Raji (cell line): ENCODE results near the gene EHMT1.

Source experiments
- POLR2A ChIP-seq: IDR thresholded peaks from 2 replicates; pipeline ENCODE4 v1.6.1; 2011; ENCODE audit warnings: low read depth, low read length, control low read depth; ENCODE audit not compliant: insufficient read depth

The EHMT1 gene

GRCh38 chr9:137807721-137808703, 189.2 kb downstream of the EHMT1 start:
- TF ChIP-seq POLR2A = no peak

- TF ChIP-seq POLR2A = no peak
Measured at GRCh38 chr9:137809040-137809576, 190.3 kb downstream of the EHMT1 start.

DNA sequence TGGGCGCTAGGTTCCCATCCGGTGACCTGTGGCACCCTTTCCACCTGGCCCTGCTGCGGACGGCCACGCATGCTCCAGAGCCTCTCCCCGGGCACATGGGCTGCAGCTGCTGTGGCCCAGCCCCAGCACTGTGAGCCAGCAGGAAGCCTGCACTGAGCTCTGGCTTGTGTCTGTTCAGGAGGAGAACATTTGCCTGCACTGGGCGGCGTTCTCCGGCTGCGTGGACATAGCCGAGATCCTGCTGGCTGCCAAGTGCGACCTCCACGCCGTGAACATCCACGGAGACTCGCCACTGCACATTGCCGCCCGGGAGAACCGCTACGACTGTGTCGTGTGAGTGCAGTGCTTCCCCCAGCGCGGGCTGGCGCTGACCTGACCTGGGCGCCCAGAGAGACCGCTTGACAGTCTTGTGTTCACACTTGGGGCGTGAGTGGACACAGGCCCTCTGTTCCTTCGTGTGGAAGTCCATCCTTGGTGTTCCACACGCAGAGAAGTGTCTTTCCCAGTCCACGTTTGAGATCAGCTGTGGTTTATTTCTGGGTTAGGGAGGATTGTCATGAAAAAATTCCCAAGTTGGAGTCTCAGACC, 192.6 kb downstream of the EHMT1 start:
- TF ChIP-seq POLR2A = no peak

GRCh38 chr9:137812356-137813023, 193.7 kb downstream of the EHMT1 start:
- TF ChIP-seq POLR2A = no peak

- no peak for TF ChIP-seq POLR2A
Measured at GRCh38 chr9:137813167-137813566, 194.4 kb downstream of the EHMT1 start.

- no peak for TF ChIP-seq POLR2A
Measured at GRCh38 chr9:137813651-137814415, 195.0 kb downstream of the EHMT1 start.

DNA sequence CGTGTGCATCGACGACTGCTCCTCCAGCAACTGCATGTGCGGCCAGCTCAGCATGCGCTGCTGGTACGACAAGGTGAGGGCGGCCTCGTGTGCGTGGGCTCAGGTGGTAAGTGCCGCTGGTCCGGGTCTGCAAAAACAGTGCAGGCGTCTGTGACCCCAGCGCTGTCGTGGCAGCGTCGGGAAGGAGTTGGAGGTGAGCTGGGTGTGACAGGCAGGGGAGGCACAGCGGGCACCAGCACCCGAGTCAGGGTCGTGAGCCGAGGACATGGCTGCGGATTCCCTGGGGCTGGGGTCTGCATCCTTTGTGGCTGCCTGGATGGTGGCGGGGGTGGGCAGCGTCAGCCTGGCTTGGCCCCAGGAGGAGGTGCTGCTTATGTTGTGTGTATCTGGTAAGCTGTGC, 195.6 kb downstream of the EHMT1 start:
- no peak for TF ChIP-seq POLR2A

DNA sequence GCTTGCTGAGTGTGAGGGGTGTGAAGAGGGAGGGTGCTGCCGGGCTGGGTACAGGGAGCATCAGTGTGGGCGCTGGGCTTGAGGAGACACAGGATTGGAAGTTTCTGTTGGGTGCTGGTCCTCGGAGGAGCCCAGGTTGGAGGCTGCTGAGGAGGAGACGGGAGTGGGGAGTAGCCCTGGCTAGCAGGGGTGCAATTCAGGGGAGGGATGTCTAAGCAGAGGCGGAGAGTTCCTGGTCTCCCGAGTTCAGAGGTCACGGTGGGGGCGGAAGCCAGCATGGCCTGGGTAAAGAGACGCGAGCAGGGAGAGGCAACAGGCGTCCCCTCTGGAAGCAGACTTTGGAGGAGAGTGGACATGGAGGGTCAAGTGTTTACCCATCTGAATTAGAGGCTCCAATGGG, 196.0 kb downstream of the EHMT1 start:
- no peak for TF ChIP-seq POLR2A

- no peak for TF ChIP-seq POLR2A
Measured at GRCh38 chr9:137815256-137816255, 196.8 kb downstream of the EHMT1 start.

DNA sequence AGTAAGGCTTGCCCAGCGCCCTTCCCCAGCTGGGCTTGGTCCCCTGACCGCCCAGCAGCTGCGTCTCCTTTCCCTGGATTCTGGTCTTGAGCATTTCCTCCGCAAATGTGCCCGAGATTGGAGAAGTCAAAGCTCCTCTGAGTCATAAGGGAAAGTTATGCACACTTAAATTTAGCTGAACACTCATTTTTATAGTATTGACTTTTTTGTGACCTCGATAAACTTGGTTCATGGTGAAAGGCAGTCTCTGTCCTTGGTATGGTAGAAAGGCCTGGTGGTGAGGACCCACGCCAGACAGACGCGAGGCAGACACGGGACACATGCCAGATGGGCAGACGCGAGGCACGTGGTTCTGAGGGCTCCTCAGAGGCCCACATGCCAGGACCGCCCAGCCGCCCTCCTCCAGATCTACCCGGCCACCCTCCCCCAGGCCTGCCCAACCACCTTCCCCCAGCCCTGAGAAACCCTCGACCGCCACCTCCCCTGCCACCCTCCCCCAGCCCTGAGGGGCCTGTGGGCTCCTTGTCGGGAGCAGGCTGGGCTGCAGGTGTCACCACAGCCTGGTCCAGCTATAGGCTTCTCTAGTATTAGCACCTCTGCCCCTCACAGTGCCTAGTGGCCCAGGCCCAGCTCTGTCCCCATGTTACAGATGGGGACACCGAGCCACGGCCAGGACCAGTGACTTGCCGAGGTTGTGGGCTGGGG, 197.9 kb downstream of the EHMT1 start:
- TF ChIP-seq POLR2A = no peak

- no peak for TF ChIP-seq POLR2A
Measured at GRCh38 chr9:137817236-137818200, 198.7 kb downstream of the EHMT1 start.

DNA sequence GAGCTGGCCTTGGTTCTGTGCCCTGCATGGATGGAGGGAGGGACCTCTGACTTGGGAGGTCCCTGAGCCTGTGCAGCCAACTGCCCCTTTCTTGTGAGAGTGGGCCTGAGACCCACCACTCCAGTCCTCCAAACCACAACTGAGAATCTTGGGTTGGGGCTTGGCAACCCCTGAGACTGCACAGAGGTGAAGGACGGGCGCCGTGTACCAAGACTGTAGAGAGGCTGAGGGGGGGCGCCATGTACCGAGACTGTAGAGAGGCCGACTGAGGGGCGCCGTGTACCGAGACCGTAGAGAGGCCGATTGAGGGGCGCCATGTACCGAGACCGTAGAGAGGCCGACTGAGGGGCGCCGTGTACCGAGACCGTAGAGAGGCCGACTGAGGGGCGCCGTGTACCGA, 199.5 kb downstream of the EHMT1 start:
- no peak for TF ChIP-seq POLR2A
